Naive thymus-derived CD8-positive, alpha-beta T cell (primary cell): ENCODE measurements around the gene KDM7A. TPM values are rescaled to one million over a fixed set of nuclear protein-coding genes. Genes with fewer than 3 reads are reported as not detected.
"Not testable (repeated sequence)": the region's sequence is repeated elsewhere in the genome, so short reads cannot be mapped to it uniquely, and the experiment has no call there.

ENCODE experiments used
- ATAC-seq, 2 donors: fragments of 150-1000 bp; cut with Tn5 transposase in 1 of 2; sonication (Bioruptor Pico), chemical (Tn5 transposase) in 1 of 2; 1 replicate in 1 of 2; 2 replicates in 1 of 2; pipeline ENCODE4 v1.10.0; 2021; ENCODE audit warnings: mild to moderate bottlenecking in 2 of 2, moderate library complexity in 2 of 2
- POLR2A ChIA-PET: fragments of 350-600 bp; sonication (Branson Sonifier 250); formaldehyde crosslinking; loops from one replicate; lab custom pipeline; 2021; ENCODE audit warnings: antibody characterized with exemption; lab: Charles Lee
- DNase-seq, 10 donors: peaks; one replicate each; pipeline versions ENCODE4 v3.0.0 to v3.0.0-alpha.2; 2020 to 2022
- H3K27ac Mint-ChIP-seq, 10 donors: one replicate each; pipeline ENCODE4 v1.8.0; 2020 to 2022; ENCODE audit warnings: mild to moderate bottlenecking in 10 of 10, mixed read lengths in 10 of 10, moderate library complexity in 4 of 10, inconsistent platforms in 1 of 10
- H3K27me3 Mint-ChIP-seq, 5 donors: one replicate each; pipeline ENCODE4 v1.8.0; 2021 to 2022; ENCODE audit warnings: mixed read lengths in 5 of 5
- H3K36me3 Mint-ChIP-seq, 3 donors: one replicate each; pipeline ENCODE4 v1.8.0; 2020 to 2022; ENCODE audit warnings: mixed read lengths in 3 of 3, mild to moderate bottlenecking in 2 of 3, inconsistent platforms in 1 of 3
- H3K4me1 Mint-ChIP-seq, 4 donors: one replicate each; pipeline ENCODE4 v1.8.0; 2021 to 2022; ENCODE audit warnings: mixed read lengths in 4 of 4
- H3K4me3 Mint-ChIP-seq, 10 donors: one replicate each; pipeline ENCODE4 v1.8.0; 2020 to 2022; ENCODE audit warnings: mild to moderate bottlenecking in 10 of 10, mixed read lengths in 10 of 10, moderate library complexity in 6 of 10, inconsistent platforms in 1 of 10
- H3K9me3 Mint-ChIP-seq, 9 donors: one replicate each; pipeline ENCODE4 v1.8.0; 2020 to 2022; ENCODE audit warnings: mixed read lengths in 9 of 9, mild to moderate bottlenecking in 3 of 9, inconsistent platforms in 1 of 9, moderate library complexity in 1 of 9
- polyA plus RNA-seq, 3 donors: library from polyadenylated mRNA; unstranded; fragments of 300-500 nt; fragmentation: Illumina TruSeq; gene quantifications; one replicate each; pipeline ENCODE4 v1.2.3, GENCODE V29; 2021
- total RNA-seq, 8 experiments: library from RNA in 2 of 8; stranded (reverse) in 2 of 8; gene quantifications; one replicate each; pipeline ENCODE4 v1.2.3 and lab custom pipeline; 2021 to 2026

The KDM7A gene
- total and polyA plus RNA-seq, 5 experiments from 2014 or later, result 3.5 to 65.4 (median 4.4) TPM

- ATAC-seq (no peak), DNase-seq (no peak)
- Mint-ChIP-seq H3K27ac (peak overlapping the region in 1 of 10 donors; percentile 52), H3K4me1 (peaks cover 0 to 1% (median 0%) of the 10 kb centered on the region in 4 donors), H3K9me3 (no peaks in the 10 kb centered on the region), H3K4me3 (no peak overlapping the region), H3K27me3 (no peaks in the 10 kb centered on the region), H3K36me3 (peaks cover 4 to 78% (median 24%) of the 10 kb centered on the region in 3 donors)
- POLR2A ChIA-PET, result no interaction called here
Measured at GRCh38 chr7:140122965-140123364, 53.8 kb downstream of the KDM7A start.

- DNase-seq (no peak), ATAC-seq (no peak)
- Mint-ChIP-seq H3K9me3 (no peaks in the 10 kb centered on the region), H3K4me1 (peaks cover 0 to 1% (median 0%) of the 10 kb centered on the region in 4 donors), H3K36me3 (peaks cover 1 to 76% (median 29%) of the 10 kb centered on the region in 3 donors), H3K27ac (peak overlapping the region in 1 of 10 donors; percentile 2), H3K27me3 (no peaks in the 10 kb centered on the region), H3K4me3 (peak overlapping the region in 1 of 10 donors; percentile 29)
- POLR2A ChIA-PET, result no interaction called here
Measured at GRCh38 chr7:140121326-140121725, 55.5 kb downstream of the KDM7A start.

- H3K27me3 Mint-ChIP-seq, H3K4me1 Mint-ChIP-seq, H3K27ac Mint-ChIP-seq, POLR2A ChIA-PET, H3K4me3 Mint-ChIP-seq, H3K9me3 Mint-ChIP-seq, ATAC-seq, DNase-seq: not testable (repeated sequence)
- H3K36me3 Mint-ChIP-seq, result peaks cover 0 to 79% (median 44%) of the 10 kb centered on the region in 3 donors
Measured at GRCh38 chr7:140114817-140115216, 62.0 kb downstream of the KDM7A start.

GRCh38 chr7:140108777-140109176, 68.0 kb downstream of the KDM7A start:
- peaks cover 3 to 18% (median 14%) of the 10 kb centered on the region in 4 donors for H3K4me1 Mint-ChIP-seq
- H3K9me3 Mint-ChIP-seq, H3K4me3 Mint-ChIP-seq, H3K27me3 Mint-ChIP-seq, ATAC-seq: not testable (repeated sequence)
- H3K36me3 Mint-ChIP-seq, result peaks cover 4 to 71% (median 46%) of the 10 kb centered on the region in 3 donors
- POLR2A ChIA-PET, result interaction anchor here (1.5 kb wide), 1 partner anchor 69 kb away, joined by 3 read pairs; no protein-coding TSS in a partner anchor
- peak overlapping the region in 1 of 10 donors; percentile 18 for H3K27ac Mint-ChIP-seq
- DNase-seq, result peak in 4 of 10 donors; percentile 26 to 41 (median 30)

- Mint-ChIP-seq H3K4me1 (peaks cover 0 to under 1% (median 0%) of the 10 kb centered on the region in 4 donors), H3K27ac (peak overlapping the region in 3 of 10 donors; percentile 26 to 44 (median 29)), H3K4me3 (no peak overlapping the region), H3K27me3 (no peaks in the 10 kb centered on the region), H3K9me3 (no peaks in the 10 kb centered on the region), H3K36me3 (peaks cover 10 to 94% (median 42%) of the 10 kb centered on the region in 3 donors)
- ATAC-seq (no peak), DNase-seq (no peak)
- POLR2A ChIA-PET, result no interaction called here
Measured at GRCh38 chr7:140096459-140096858, 80.3 kb downstream of the KDM7A start.

GRCh38 chr7:140093375-140093774, 83.4 kb downstream of the KDM7A start:
- Mint-ChIP-seq H3K36me3 (peaks cover 10 to 90% (median 36%) of the 10 kb centered on the region in 3 donors), H3K27me3 (no peaks in the 10 kb centered on the region), H3K4me3 (no peak overlapping the region), H3K9me3 (no peaks in the 10 kb centered on the region), H3K27ac (peak overlapping the region in 6 of 10 donors; percentile 17 to 77 (median 38)), H3K4me1 (peaks cover 0 to 3% (median under 1%) of the 10 kb centered on the region in 4 donors)
- ATAC-seq (no peak), DNase-seq (no peak)
- POLR2A ChIA-PET, result no interaction called here

- Mint-ChIP-seq H3K27ac (peak overlapping the region in 9 of 10 donors; percentile 54 to 89 (median 71)), H3K4me1 (peaks cover 17 to 43% (median 36%) of the 10 kb centered on the region in 4 donors), H3K27me3 (no peaks in the 10 kb centered on the region), H3K36me3 (peaks cover 0 to 19% (median 0%) of the 10 kb centered on the region in 3 donors), H3K4me3 (peak overlapping the region in 6 of 10 donors; percentile 1 to 78 (median 42)), H3K9me3 (no peaks in the 10 kb centered on the region)
- ATAC-seq, result peak; percentile 28 to 43
- POLR2A ChIA-PET, result no interaction called here
- no peak for DNase-seq
Measured at GRCh38 chr7:140085447-140085846, 91.3 kb downstream of the KDM7A start.

GRCh38 chr7:140084972-140085371, 91.8 kb downstream of the KDM7A start:
- peak overlapping the region; percentile 34 to 89 (median 68) for H3K27ac Mint-ChIP-seq
- POLR2A ChIA-PET, result no interaction called here
- DNase-seq, result no peak
- H3K9me3 Mint-ChIP-seq, result no peaks in the 10 kb centered on the region
- peak overlapping the region in 9 of 10 donors; percentile 1 to 78 (median 48) for H3K4me3 Mint-ChIP-seq
- peaks cover 17 to 43% (median 37%) of the 10 kb centered on the region in 4 donors for H3K4me1 Mint-ChIP-seq
- peaks cover 0 to 16% (median 0%) of the 10 kb centered on the region in 3 donors for H3K36me3 Mint-ChIP-seq
- ATAC-seq, result peak; percentile 47 to 65
- no peaks in the 10 kb centered on the region for H3K27me3 Mint-ChIP-seq

- Mint-ChIP-seq H3K4me3 (peak overlapping the region in 4 of 10 donors; percentile 46 to 68 (median 58)), H3K27ac (peak overlapping the region; percentile 39 to 91 (median 70)), H3K4me1 (peaks cover 17 to 43% (median 38%) of the 10 kb centered on the region in 4 donors), H3K36me3 (peaks cover 0 to 10% (median 0%) of the 10 kb centered on the region in 3 donors), H3K9me3 (no peaks in the 10 kb centered on the region), H3K27me3 (no peaks in the 10 kb centered on the region)
- ATAC-seq, result peak in 1 of 2 donors; percentile 24
- POLR2A ChIA-PET, result interaction anchor here (0.8 to 1.2 kb wide), 2 partner anchors 13 to 21 kb away, joined by 3 read pairs; partner anchors contain the start of gene PARP12
- DNase-seq, result no peak
Measured at GRCh38 chr7:140084142-140084655, 92.6 kb downstream of the KDM7A start.

- Mint-ChIP-seq H3K27me3 (no peaks in the 10 kb centered on the region), H3K27ac (peak overlapping the region in 5 of 10 donors; percentile 15 to 90 (median 77)), H3K4me1 (peaks cover 20 to 51% (median 44%) of the 10 kb centered on the region in 4 donors), H3K4me3 (peak overlapping the region in 1 of 10 donors; percentile 17), H3K36me3 (peaks cover 0 to 3% (median 0%) of the 10 kb centered on the region in 3 donors), H3K9me3 (no peaks in the 10 kb centered on the region)
- ATAC-seq, result no peak
- POLR2A ChIA-PET, result interaction anchor here (1.2 kb wide), 1 partner anchor 12 kb away, joined by 3 read pairs; no protein-coding TSS in a partner anchor
- no peak for DNase-seq
Measured at GRCh38 chr7:140082770-140083169, 94.0 kb downstream of the KDM7A start.

- POLR2A ChIA-PET, result no interaction called here
- Mint-ChIP-seq H3K9me3 (no peaks in the 10 kb centered on the region), H3K36me3 (no peaks in the 10 kb centered on the region), H3K4me3 (peak overlapping the region in 1 of 10 donors; percentile 26), H3K4me1 (peaks cover 20 to 46% (median 43%) of the 10 kb centered on the region in 4 donors), H3K27me3 (no peaks in the 10 kb centered on the region), H3K27ac (peak overlapping the region in 5 of 10 donors; percentile 37 to 90 (median 68))
- DNase-seq (no peak), ATAC-seq (no peak)
Measured at GRCh38 chr7:140081774-140082425, 94.9 kb downstream of the KDM7A start.

GRCh38 chr7:140080919-140081318, 95.9 kb downstream of the KDM7A start:
- no peak for ATAC-seq
- H3K4me3 Mint-ChIP-seq, result no peak overlapping the region
- POLR2A ChIA-PET, result interaction anchor here (1.0 kb wide), 1 partner anchor 11 kb away, joined by 3 read pairs; no protein-coding TSS in a partner anchor
- no peak for DNase-seq
- H3K9me3 Mint-ChIP-seq, result no peaks in the 10 kb centered on the region
- H3K27me3 Mint-ChIP-seq, result no peaks in the 10 kb centered on the region
- H3K36me3 Mint-ChIP-seq, result no peaks in the 10 kb centered on the region
- peaks cover 18 to 39% (median 35%) of the 10 kb centered on the region in 4 donors for H3K4me1 Mint-ChIP-seq
- peak overlapping the region in 5 of 10 donors; percentile 9 to 90 (median 25) for H3K27ac Mint-ChIP-seq
